Measurements from ENCODE around the gene SAMHD1.

GRCh38 chr20:36865861-36866149, 85.7 kb downstream of the SAMHD1 start:
- TF ChIP-seq EZH2 (IDR thresholded peaks at IDR 0.05; ENCODE audit: low read length, missing control alignments) = no peak
- TF ChIP-seq, protein P1, sequence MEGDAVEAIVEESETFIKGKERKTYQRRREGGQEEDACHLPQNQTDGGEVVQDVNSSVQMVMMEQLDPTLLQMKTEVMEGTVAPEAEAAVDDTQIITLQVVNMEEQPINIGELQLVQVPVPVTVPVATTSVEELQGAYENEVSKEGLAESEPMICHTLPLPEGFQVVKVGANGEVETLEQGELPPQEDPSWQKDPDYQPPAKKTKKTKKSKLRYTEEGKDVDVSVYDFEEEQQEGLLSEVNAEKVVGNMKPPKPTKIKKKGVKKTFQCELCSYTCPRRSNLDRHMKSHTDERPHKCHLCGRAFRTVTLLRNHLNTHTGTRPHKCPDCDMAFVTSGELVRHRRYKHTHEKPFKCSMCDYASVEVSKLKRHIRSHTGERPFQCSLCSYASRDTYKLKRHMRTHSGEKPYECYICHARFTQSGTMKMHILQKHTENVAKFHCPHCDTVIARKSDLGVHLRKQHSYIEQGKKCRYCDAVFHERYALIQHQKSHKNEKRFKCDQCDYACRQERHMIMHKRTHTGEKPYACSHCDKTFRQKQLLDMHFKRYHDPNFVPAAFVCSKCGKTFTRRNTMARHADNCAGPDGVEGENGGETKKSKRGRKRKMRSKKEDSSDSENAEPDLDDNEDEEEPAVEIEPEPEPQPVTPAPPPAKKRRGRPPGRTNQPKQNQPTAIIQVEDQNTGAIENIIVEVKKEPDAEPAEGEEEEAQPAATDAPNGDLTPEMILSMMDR (conservative IDR thresholded peaks at IDR 0.05 in 1 of 2, IDR thresholded peaks at IDR 0.05 in 1 of 2; ENCODE audit: low read depth in 1 of 2, low read length in 2 of 2) = no peak

Measured in fibroblast of lung (primary cell).